GM06990 (cell line): ENCODE data around the gene RETREG1.

Source experiments
- DNase-seq: peaks from one replicate; pipeline ENCODE4 v3.0.0-alpha.2; 2011; ENCODE audit not compliant: insufficient read length; ENCODE audit errors: extremely low read depth
- H3K27me3 ChIP-seq: replicated peaks from 2 replicates; pipeline ENCODE4 v1.6.0; 2011; ENCODE audit warnings: low read length; ENCODE audit not compliant: control insufficient read depth, insufficient read depth
- H3K36me3 ChIP-seq: 2 replicates; pipeline ENCODE4 v1.5.1; 2011; ENCODE audit warnings: low read length; ENCODE audit not compliant: control insufficient read depth, insufficient read depth
- H3K4me3 ChIP-seq: replicated peaks from 2 replicates; pipeline ENCODE4 v1.5.1; 2011; ENCODE audit warnings: low read depth, mild to moderate bottlenecking, control low read depth, low read length
- TF ChIP-seq, protein P1 (sequence below): IDR thresholded peaks from 2 replicates; pipeline ENCODE4 v1.5.1; 2011; ENCODE audit warnings: low read length, control low read depth, mild to moderate bottlenecking, inconsistent platforms; ENCODE audit not compliant: insufficient read depth, poor library complexity, severe bottlenecking

The RETREG1 gene

DNA sequence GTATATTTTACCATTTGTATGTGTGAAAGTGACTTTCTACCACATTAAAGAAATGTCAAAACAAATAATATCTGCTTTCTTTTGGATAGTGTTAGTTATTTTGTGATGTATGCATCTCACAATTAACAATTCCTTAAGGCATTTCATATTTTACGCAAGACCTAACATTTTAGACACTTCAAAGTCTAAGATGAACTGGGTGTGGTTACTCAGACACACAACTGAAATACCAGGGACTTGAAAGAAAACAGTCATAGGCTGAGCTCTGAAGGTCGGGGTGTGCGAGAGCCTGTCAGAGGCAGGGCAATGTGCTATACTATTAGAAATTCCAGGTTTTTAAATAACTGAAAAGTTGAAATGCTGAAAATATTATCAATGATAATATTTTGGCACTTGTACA is 106.7 kb downstream of the RETREG1 start:
- Histone ChIP-seq H3K27me3 (no peaks in the 10 kb centered on the region; the same call in 1 of the 2 replicates), H3K36me3 (no peaks in the 10 kb centered on the region), H3K4me3 (no peak overlapping the region)
- DNase-seq = no peak
- TF ChIP-seq, protein P1, sequence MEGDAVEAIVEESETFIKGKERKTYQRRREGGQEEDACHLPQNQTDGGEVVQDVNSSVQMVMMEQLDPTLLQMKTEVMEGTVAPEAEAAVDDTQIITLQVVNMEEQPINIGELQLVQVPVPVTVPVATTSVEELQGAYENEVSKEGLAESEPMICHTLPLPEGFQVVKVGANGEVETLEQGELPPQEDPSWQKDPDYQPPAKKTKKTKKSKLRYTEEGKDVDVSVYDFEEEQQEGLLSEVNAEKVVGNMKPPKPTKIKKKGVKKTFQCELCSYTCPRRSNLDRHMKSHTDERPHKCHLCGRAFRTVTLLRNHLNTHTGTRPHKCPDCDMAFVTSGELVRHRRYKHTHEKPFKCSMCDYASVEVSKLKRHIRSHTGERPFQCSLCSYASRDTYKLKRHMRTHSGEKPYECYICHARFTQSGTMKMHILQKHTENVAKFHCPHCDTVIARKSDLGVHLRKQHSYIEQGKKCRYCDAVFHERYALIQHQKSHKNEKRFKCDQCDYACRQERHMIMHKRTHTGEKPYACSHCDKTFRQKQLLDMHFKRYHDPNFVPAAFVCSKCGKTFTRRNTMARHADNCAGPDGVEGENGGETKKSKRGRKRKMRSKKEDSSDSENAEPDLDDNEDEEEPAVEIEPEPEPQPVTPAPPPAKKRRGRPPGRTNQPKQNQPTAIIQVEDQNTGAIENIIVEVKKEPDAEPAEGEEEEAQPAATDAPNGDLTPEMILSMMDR = no peak

DNA sequence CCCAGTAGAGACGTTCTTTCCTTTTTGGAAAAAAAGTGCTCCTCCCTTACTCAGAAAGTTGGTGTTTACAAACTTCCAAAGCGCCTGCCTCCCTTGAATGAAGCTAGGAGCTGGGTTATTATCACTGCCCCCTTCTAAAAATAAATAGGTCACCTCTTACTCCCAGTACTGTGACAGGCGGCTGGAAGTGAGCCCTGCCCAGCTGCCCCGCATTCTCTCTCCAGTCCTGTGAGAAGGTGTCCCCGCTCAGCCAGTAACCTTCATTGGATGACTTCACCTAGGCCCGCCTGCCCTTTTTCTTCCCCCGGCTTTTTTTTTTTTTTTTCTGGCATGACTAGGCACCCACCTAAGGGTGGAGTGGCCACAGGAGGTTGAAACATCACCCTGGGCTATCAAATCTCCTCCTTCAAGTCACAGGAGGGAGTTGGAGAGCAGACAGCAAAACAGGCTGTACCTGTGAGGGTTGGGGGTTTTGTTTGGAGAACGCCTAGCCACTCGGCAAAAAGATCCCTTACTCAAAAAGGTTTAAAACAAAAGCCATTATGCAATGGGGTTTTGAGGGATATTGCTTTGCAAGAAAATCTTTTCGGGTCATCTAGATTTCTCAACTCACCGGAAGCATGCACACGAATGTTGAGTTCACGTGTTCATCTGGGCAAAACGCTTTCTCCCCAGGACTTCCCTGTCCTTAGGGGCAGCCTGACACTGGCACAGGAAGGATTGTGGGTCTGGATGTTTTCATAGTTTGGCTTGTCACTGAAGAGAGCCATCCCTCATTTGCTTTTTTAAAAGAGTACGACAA is 107.9 kb downstream of the RETREG1 start:
- TF ChIP-seq, protein P1 = no peak
- Histone ChIP-seq H3K4me3 (no peak overlapping the region), H3K27me3 (no peaks in the 10 kb centered on the region; the same call in 1 of the 2 replicates), H3K36me3 (no peaks in the 10 kb centered on the region)
- DNase-seq = no peak

- no peak for DNase-seq
- Histone ChIP-seq H3K4me3 (no peak overlapping the region), H3K27me3 (no peaks in the 10 kb centered on the region; the same call in 1 of the 2 replicates), H3K36me3 (no peaks in the 10 kb centered on the region)
- TF ChIP-seq, protein P1 = no peak
Observed at GRCh38 chr5:16507716-16508115, 109.1 kb downstream of the RETREG1 start.

- H3K4me3 ChIP-seq = no peak overlapping the region
- no peak for DNase-seq
- H3K36me3 ChIP-seq = no peaks in the 10 kb centered on the region
- TF ChIP-seq, protein P1 = no peak
- no peaks in the 10 kb centered on the region for H3K27me3 ChIP-seq
Observed at GRCh38 chr5:16505904-16506303, 110.9 kb downstream of the RETREG1 start.

DNA sequence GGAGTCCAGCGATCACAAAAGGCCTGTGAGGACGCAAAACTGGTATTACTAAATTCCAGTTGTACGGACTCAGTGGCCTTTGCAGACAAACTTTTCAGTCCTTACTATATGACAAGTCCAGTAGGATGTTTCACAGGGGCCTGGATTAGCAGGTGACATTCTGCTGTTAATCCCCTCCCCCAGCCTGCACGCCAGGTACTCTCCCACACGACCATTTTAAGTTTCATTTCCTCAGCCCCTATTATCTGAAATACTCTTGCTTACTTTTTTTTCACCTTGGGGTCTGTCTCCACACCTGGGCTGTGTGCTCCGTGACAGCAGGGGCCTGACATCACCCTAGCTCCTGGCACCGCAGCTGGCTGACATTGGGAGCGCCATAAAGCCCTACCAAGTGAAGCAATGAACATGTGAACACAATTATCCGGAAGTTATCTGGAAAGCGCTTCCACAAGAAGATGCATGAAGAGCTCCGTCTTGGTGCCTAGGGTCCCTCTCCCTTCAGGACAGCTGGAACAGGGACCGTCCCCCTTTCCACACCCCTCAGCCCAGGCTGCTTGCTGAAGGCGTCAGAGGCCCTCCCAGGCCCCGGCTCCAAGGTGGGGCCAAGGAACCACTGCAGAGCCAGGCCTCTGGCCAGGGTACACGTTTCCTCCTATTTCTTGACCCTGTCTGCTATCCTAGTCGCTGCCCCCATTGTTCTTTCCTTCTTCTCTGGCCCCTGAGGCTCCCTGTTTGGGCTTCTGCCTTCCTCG is 111.5 kb downstream of the RETREG1 start:
- no peaks in the 10 kb centered on the region for H3K27me3 ChIP-seq
- TF ChIP-seq, protein P1 = no peak
- no peak for DNase-seq
- H3K36me3 ChIP-seq = no peaks in the 10 kb centered on the region
- no peak overlapping the region for H3K4me3 ChIP-seq
